B cell (primary cell): ENCODE results near the gene NME1.
"Not testable (repeated sequence)": the region's sequence is repeated elsewhere in the genome, so short reads cannot be mapped to it uniquely, and the experiment has no call there.

Source experiments
- CTCF ChIP-seq: fragments of 200-600 bp; IDR thresholded peaks from one replicate; pipeline ENCODE4 v1.8.0; 2022; ENCODE audit warnings: antibody characterized with exemption, mild to moderate bottlenecking
- EZH2 ChIP-seq: IDR thresholded peaks from 2 replicates; pipeline ENCODE4 v1.6.1; 2012; ENCODE audit warnings: borderline replicate concordance, low read depth, mild to moderate bottlenecking, moderate library complexity, low read length; ENCODE audit not compliant: insufficient read depth, poor library complexity, severe bottlenecking

GRCh38 chr17:51122473-51123115, 30.8 kb upstream of the NME1 start:
- not testable (repeated sequence) for TF ChIP-seq CTCF, EZH2
